MM.1S (cell line): ENCODE measurements around the gene APOB.

Source experiments
- DNase-seq: peaks from one replicate; pipeline ENCODE4 v3.0.0-alpha.2; 2015
- H2AFZ ChIP-seq: fragments of 300-600 bp; sonication (generic); 2 replicates; pipeline ENCODE4 v1.6.0; 2016; ENCODE audit warnings: antibody characterized with exemption, low read length
- H3F3A ChIP-seq: fragments of 300-600 bp; sonication (generic); 2 replicates; pipeline ENCODE4 v1.6.1; 2016; ENCODE audit warnings: mild to moderate bottlenecking, antibody characterized with exemption, low read length, moderate library complexity, mixed read lengths; ENCODE audit not compliant: insufficient read depth
- H3K27ac ChIP-seq: fragments of 300-600 bp; sonication (generic); 2 replicates; pipeline ENCODE4 v1.5.1; 2016; ENCODE audit warnings: mild to moderate bottlenecking, low read length
- H3K27me3 ChIP-seq: fragments of 300-600 bp; sonication (generic); replicated peaks from 2 replicates; pipeline ENCODE4 v1.6.0; 2016; ENCODE audit warnings: low read length; ENCODE audit not compliant: insufficient read depth
- H3K36me3 ChIP-seq: fragments of 300-600 bp; sonication (generic); replicated peaks from 2 replicates; pipeline ENCODE4 v1.6.1; 2016; ENCODE audit warnings: mild to moderate bottlenecking, low read length, mixed read lengths; ENCODE audit not compliant: insufficient read depth
- H3K4me1 ChIP-seq: fragments of 300-600 bp; sonication (generic); 2 replicates; pipeline ENCODE4 v1.6.1; 2016; ENCODE audit warnings: low read length, mixed read lengths
- H3K4me2 ChIP-seq: fragments of 300-600 bp; sonication (generic); 2 replicates; pipeline ENCODE4 v1.6.0; 2016; ENCODE audit warnings: low read depth, low read length
- H3K4me3 ChIP-seq: fragments of 300-600 bp; sonication (generic); 2 replicates; pipeline ENCODE4 v1.5.1; 2016; ENCODE audit warnings: low read length, mixed read lengths
- H3K79me2 ChIP-seq: fragments of 300-600 bp; sonication (generic); 2 replicates; pipeline ENCODE4 v1.6.1; 2016; ENCODE audit warnings: mixed run types, low read length, mixed read lengths
- H3K9ac ChIP-seq: fragments of 300-600 bp; sonication (generic); 2 replicates; pipeline ENCODE4 v1.6.1; 2016; ENCODE audit warnings: low read length, mixed read lengths
- H3K9me2 ChIP-seq: fragments of 300-600 bp; sonication (generic); replicated peaks from 2 replicates; pipeline ENCODE4 v1.6.1; 2016; ENCODE audit warnings: mild to moderate bottlenecking, low read length, mixed read lengths; ENCODE audit not compliant: insufficient read depth
- H3K9me3 ChIP-seq: fragments of 300-600 bp; sonication (generic); replicated peaks from 2 replicates; pipeline ENCODE4 v1.6.1; 2016; ENCODE audit warnings: mild to moderate bottlenecking, low read length, mixed read lengths; ENCODE audit not compliant: insufficient read depth
- H4K20me1 ChIP-seq: fragments of 300-600 bp; sonication (generic); 2 replicates; pipeline ENCODE4 v1.6.1; 2016; ENCODE audit warnings: mild to moderate bottlenecking, low read length, moderate library complexity, mixed read lengths; ENCODE audit not compliant: insufficient read depth
- CTCF ChIP-seq: fragments of 300-600 bp; sonication (generic); IDR thresholded peaks from 2 replicates; pipeline ENCODE4 v1.5.1; 2016; ENCODE audit warnings: antibody characterized with exemption, low read length, mixed read lengths
- EZH2 ChIP-seq: fragments of 300-600 bp; sonication (generic); optimal IDR thresholded peaks from 2 replicates; pipeline ENCODE3; 2017; ENCODE audit warnings: low read depth, mild to moderate bottlenecking, antibody characterized with exemption, low read length, mixed read lengths
- EZH2phosphoT487 ChIP-seq: fragments of 300-600 bp; sonication (generic); IDR thresholded peaks from 2 replicates; pipeline ENCODE4 v1.6.1; 2018; ENCODE audit warnings: antibody characterized with exemption, low read length

APOB gene

GRCh38 chr2:21067125-21067524 is 23.3 kb upstream of the APOB start:
- Histone ChIP-seq H3K9ac (no peak overlapping the region), H3K27ac (no peak overlapping the region)

GRCh38 chr2:21059885-21060610 is 16.2 kb upstream of the APOB start:
- no peaks in the 10 kb centered on the region for H3K36me3 ChIP-seq
- no peaks in the 10 kb centered on the region for H3K79me2 ChIP-seq
- TF ChIP-seq CTCF (no peak), EZH2 (no peak), EZH2phosphoT487 (no peak)
- no peak overlapping the region for H3K27ac ChIP-seq
- H3K4me3 ChIP-seq = no peak overlapping the region
- DNase-seq = peak; percentile 27
- H3K27me3 ChIP-seq = no peaks in the 10 kb centered on the region
- no peaks in the 10 kb centered on the region for H3K9me3 ChIP-seq
- no peak overlapping the region for H2AFZ ChIP-seq
- no peaks in the 10 kb centered on the region for H3K4me1 ChIP-seq
- no peak overlapping the region for H3K4me2 ChIP-seq
- no peak overlapping the region for H3K9ac ChIP-seq
- H3K9me2 ChIP-seq = no peaks in the 10 kb centered on the region
- no peaks in the 10 kb centered on the region for H3F3A ChIP-seq
- no peaks in the 10 kb centered on the region for H4K20me1 ChIP-seq

More at GRCh38 chr2:21067125-21067524, 23.3 kb upstream of the APOB start:
- Histone ChIP-seq H3F3A (no peaks in the 10 kb centered on the region), H3K36me3 (no peaks in the 10 kb centered on the region), H3K4me1 (no peaks in the 10 kb centered on the region), H3K9me2 (no peaks in the 10 kb centered on the region), H3K79me2 (no peaks in the 10 kb centered on the region), H3K4me3 (no peak overlapping the region), H2AFZ (no peak overlapping the region), H3K4me2 (no peak overlapping the region), H3K27me3 (no peaks in the 10 kb centered on the region), H4K20me1 (no peaks in the 10 kb centered on the region), H3K9me3 (no peaks in the 10 kb centered on the region)
- TF ChIP-seq CTCF (no peak), EZH2 (no peak), EZH2phosphoT487 (no peak)
- no peak for DNase-seq

- Histone ChIP-seq H3K4me1 (no peaks in the 10 kb centered on the region), H3K79me2 (no peaks in the 10 kb centered on the region), H2AFZ (no peak overlapping the region), H3K9ac (no peak overlapping the region), H3K9me3 (no peaks in the 10 kb centered on the region), H3K27ac (no peak overlapping the region), H3K9me2 (no peaks in the 10 kb centered on the region), H3K4me2 (no peak overlapping the region), H3K27me3 (no peaks in the 10 kb centered on the region), H3F3A (no peaks in the 10 kb centered on the region), H4K20me1 (no peaks in the 10 kb centered on the region), H3K36me3 (no peaks in the 10 kb centered on the region), H3K4me3 (no peak overlapping the region)
- TF ChIP-seq CTCF (no peak), EZH2 (no peak), EZH2phosphoT487 (no peak)
- DNase-seq = no peak
Measured at GRCh38 chr2:21057097-21057496, 13.2 kb upstream of the APOB start.
